Fibroblast of lung (primary cell): ENCODE results near the gene GRIN2A. TPM values are rescaled to one million over a fixed set of nuclear protein-coding genes. Genes with fewer than 3 reads are reported as not detected.

Experiments
- DNase-seq, 2 donors: peaks; one replicate each; pipeline versions ENCODE4 v3.0.0 to v3.0.0-alpha.2; 2010; ENCODE audit warnings: low read depth in 2 of 2
- H2AFZ ChIP-seq: 2 replicates; pipeline ENCODE4 v1.5.1; 2012; ENCODE audit warnings: low read length, control low read depth, inconsistent platforms
- H3K27ac ChIP-seq: 2 replicates; pipeline ENCODE4 v1.5.1; 2011; ENCODE audit warnings: low read length, control low read depth; ENCODE audit not compliant: insufficient read depth
- H3K27me3 ChIP-seq: 2 replicates; pipeline ENCODE4 v1.5.1; 2011; ENCODE audit warnings: mild to moderate bottlenecking, low read length; ENCODE audit not compliant: control insufficient read depth, insufficient read depth
- H3K36me3 ChIP-seq: 2 replicates; pipeline ENCODE4 v1.5.1; 2011; ENCODE audit warnings: low read length; ENCODE audit not compliant: control insufficient read depth, insufficient read depth
- H3K4me1 ChIP-seq: 2 replicates; pipeline ENCODE4 v1.5.1; 2011; ENCODE audit warnings: low read length; ENCODE audit not compliant: control insufficient read depth, insufficient read depth; ENCODE audit errors: extremely low read depth
- H3K4me2 ChIP-seq: 2 replicates; pipeline ENCODE4 v1.5.1; 2011; ENCODE audit warnings: low read length, control low read depth; ENCODE audit not compliant: insufficient read depth; ENCODE audit errors: extremely low read depth
- H3K4me3 ChIP-seq, 4 experiments: fragments of 200-600 bp in 1 of 4; sonication (generic) in 1 of 4; replicated peaks in 1 of 4; 2 replicates each; pipeline ENCODE4 v1.5.1; 2011 to 2016; ENCODE audit warnings: low read length in 4 of 4, low read depth in 3 of 4, mild to moderate bottlenecking in 3 of 4, control low read depth in 2 of 4, inconsistent platforms in 1 of 4, mixed read lengths in 1 of 4; ENCODE audit not compliant: insufficient read depth in 1 of 4; ENCODE audit errors: control extremely low read depth in 1 of 4
- H3K79me2 ChIP-seq: 2 replicates; pipeline ENCODE4 v1.5.1; 2012; ENCODE audit warnings: mild to moderate bottlenecking, low read length, inconsistent platforms; ENCODE audit not compliant: control insufficient read depth, insufficient read depth
- H3K9ac ChIP-seq: 2 replicates; pipeline ENCODE4 v1.5.1; 2011; ENCODE audit warnings: mild to moderate bottlenecking, low read length, control low read depth; ENCODE audit not compliant: insufficient read depth
- H3K9me3 ChIP-seq: 2 replicates; pipeline ENCODE4 v1.5.1; 2012; ENCODE audit warnings: low read depth, low read length; ENCODE audit not compliant: control insufficient read depth, insufficient read depth
- H4K20me1 ChIP-seq: 2 replicates; pipeline ENCODE4 v1.5.1; 2011; ENCODE audit warnings: low read length; ENCODE audit not compliant: control insufficient read depth, insufficient read depth; ENCODE audit errors: extremely low read depth
- EZH2 ChIP-seq: IDR thresholded peaks from 2 replicates; pipeline ENCODE4 v1.5.1; 2012; ENCODE audit warnings: low read length, control low read depth, mild to moderate bottlenecking; ENCODE audit errors: missing control alignments
- polyA plus RNA-seq, 2 donors: library from polyadenylated mRNA; depleted of rRNA in 1 of 2; stranded (reverse) in 1 of 2; unstranded in 1 of 2; fragments of >200 nt; gene quantifications; 2 replicates each; pipeline ENCODE4 v1.2.1, GENCODE V29; 2011 to 2012; ENCODE audit warnings: missing spikeins in 1 of 2
- total RNA-seq: library from RNA; depleted of rRNA; stranded (reverse); fragments of >200 nt; gene quantifications from 2 replicates; pipeline ENCODE4 v1.2.1, GENCODE V29; 2014
- TF ChIP-seq, protein P1 (sequence below), 2 donors: IDR thresholded peaks in 1 of 2; conservative IDR thresholded peaks in 1 of 2; 1 replicate in 1 of 2; 2 replicates in 1 of 2; pipeline ENCODE4 v1.5.1; 2011 to 2012; ENCODE audit warnings: low read length in 2 of 2, control low read depth in 1 of 2, inconsistent platforms in 1 of 2, low read depth in 1 of 2, mild to moderate bottlenecking in 1 of 2

The GRIN2A gene
- total and polyA plus RNA-seq, 2 donors (not counting 1 experiment from before 2014, with no cell fraction given): 0.15 to 0.33 TPM

- no peak for TF ChIP-seq EZH2
- TF ChIP-seq, protein P1, sequence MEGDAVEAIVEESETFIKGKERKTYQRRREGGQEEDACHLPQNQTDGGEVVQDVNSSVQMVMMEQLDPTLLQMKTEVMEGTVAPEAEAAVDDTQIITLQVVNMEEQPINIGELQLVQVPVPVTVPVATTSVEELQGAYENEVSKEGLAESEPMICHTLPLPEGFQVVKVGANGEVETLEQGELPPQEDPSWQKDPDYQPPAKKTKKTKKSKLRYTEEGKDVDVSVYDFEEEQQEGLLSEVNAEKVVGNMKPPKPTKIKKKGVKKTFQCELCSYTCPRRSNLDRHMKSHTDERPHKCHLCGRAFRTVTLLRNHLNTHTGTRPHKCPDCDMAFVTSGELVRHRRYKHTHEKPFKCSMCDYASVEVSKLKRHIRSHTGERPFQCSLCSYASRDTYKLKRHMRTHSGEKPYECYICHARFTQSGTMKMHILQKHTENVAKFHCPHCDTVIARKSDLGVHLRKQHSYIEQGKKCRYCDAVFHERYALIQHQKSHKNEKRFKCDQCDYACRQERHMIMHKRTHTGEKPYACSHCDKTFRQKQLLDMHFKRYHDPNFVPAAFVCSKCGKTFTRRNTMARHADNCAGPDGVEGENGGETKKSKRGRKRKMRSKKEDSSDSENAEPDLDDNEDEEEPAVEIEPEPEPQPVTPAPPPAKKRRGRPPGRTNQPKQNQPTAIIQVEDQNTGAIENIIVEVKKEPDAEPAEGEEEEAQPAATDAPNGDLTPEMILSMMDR (conservative IDR thresholded peaks at IDR 0.05 in 1 of 2, IDR thresholded peaks at IDR 0.05 in 1 of 2; ENCODE audit: low read depth in 1 of 2, low read length in 2 of 2): no peak
- Histone ChIP-seq H3K9me3 (no peaks in the 10 kb centered on the region), H3K36me3 (no peaks in the 10 kb centered on the region), H4K20me1 (no peaks in the 10 kb centered on the region), H3K27ac (no peak overlapping the region), H3K79me2 (no peaks in the 10 kb centered on the region), H3K9ac (no peak overlapping the region), H2AFZ (no peak overlapping the region), H3K4me1 (no peaks in the 10 kb centered on the region), H3K27me3 (no peaks in the 10 kb centered on the region), H3K4me2 (no peak overlapping the region), H3K4me3 (no peak overlapping the region)
- DNase-seq: no peak
Observed at GRCh38 chr16:9977333-9977897, 204.8 kb downstream of the GRIN2A start.

DNA sequence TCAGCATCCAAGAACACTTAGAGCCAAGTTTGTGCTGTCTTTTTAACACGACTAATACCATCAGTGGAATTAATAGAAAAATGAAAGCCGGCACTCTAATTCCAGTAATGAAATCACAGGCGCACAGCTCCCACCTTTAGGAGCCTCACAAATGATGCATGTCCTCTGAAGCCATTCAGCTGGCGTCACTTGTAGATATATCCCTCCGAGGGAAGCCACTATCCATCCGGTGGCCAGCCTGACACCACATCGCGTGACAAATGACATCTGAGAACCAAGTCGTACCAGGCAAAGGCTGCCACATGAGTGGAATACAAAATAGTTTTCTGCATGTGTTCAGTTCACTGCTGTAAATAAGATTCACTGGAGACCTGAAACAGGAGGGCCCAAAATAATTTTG lies 205.6 kb downstream of the GRIN2A start:
- H3K36me3 ChIP-seq: no peaks in the 10 kb centered on the region
- H3K27me3 ChIP-seq: no peaks in the 10 kb centered on the region
- no peaks in the 10 kb centered on the region for H3K9me3 ChIP-seq
- no peak overlapping the region for H3K27ac ChIP-seq
- H3K79me2 ChIP-seq: no peaks in the 10 kb centered on the region
- H3K9ac ChIP-seq: no peak overlapping the region
- no peak for DNase-seq
- TF ChIP-seq EZH2: no peak
- TF ChIP-seq, protein P1 (conservative IDR thresholded peaks at IDR 0.05 in 1 of 2, IDR thresholded peaks at IDR 0.05 in 1 of 2; ENCODE audit: low read depth in 1 of 2, low read length in 2 of 2): no peak
- H2AFZ ChIP-seq: no peak overlapping the region
- H4K20me1 ChIP-seq: no peaks in the 10 kb centered on the region
- H3K4me1 ChIP-seq: no peaks in the 10 kb centered on the region
- H3K4me2 ChIP-seq: no peak overlapping the region
- H3K4me3 ChIP-seq: no peak overlapping the region

- Histone ChIP-seq H3K27me3 (no peaks in the 10 kb centered on the region), H3K27ac (no peak overlapping the region), H3K4me2 (no peak overlapping the region), H2AFZ (no peak overlapping the region), H3K9ac (no peak overlapping the region), H3K4me1 (no peaks in the 10 kb centered on the region), H3K79me2 (no peaks in the 10 kb centered on the region), H3K9me3 (no peaks in the 10 kb centered on the region), H4K20me1 (no peaks in the 10 kb centered on the region), H3K4me3 (no peak overlapping the region), H3K36me3 (no peaks in the 10 kb centered on the region)
- TF ChIP-seq, protein P1 (conservative IDR thresholded peaks at IDR 0.05 in 1 of 2, IDR thresholded peaks at IDR 0.05 in 1 of 2; ENCODE audit: low read depth in 1 of 2, low read length in 2 of 2): no peak
- no peak for TF ChIP-seq EZH2
- DNase-seq: no peak
Observed at GRCh38 chr16:9971907-9972306, 210.3 kb downstream of the GRIN2A start.
